NB4 (cell line): ENCODE results near the gene YAE1.

Source experiments
- DNase-seq: peaks from one replicate; pipeline ENCODE4 v3.0.0; 2010; ENCODE audit warnings: low read depth
- H3K4me3 ChIP-seq: one replicate; pipeline ENCODE4 v1.5.1; 2011; ENCODE audit warnings: mild to moderate bottlenecking, low read depth, low read length, moderate library complexity
- MYC ChIP-seq: IDR thresholded peaks from 2 replicates; pipeline ENCODE4 v1.6.1; 2011; ENCODE audit warnings: low read depth, low read length
- POLR2A ChIP-seq: IDR thresholded peaks from 2 replicates; pipeline ENCODE4 v1.6.1; 2011; ENCODE audit warnings: mild to moderate bottlenecking; ENCODE audit not compliant: insufficient read length; ENCODE audit errors: extremely low read depth
- TF ChIP-seq, protein P1 (sequence below): IDR thresholded peaks from 2 replicates; pipeline ENCODE4 v1.6.1; 2011; ENCODE audit warnings: low read depth, low read length
- TF ChIP-seq, protein P2 (sequence below): IDR thresholded peaks from one replicate; pipeline ENCODE4 v1.5.1; 2012; ENCODE audit warnings: low read depth, low read length

The YAE1 gene

GRCh38 chr7:39567294-39567693 lies 1.1 kb downstream of the YAE1 start:
- TF ChIP-seq POLR2A = no peak
- TF ChIP-seq MYC = no peak
- TF ChIP-seq, protein P1, sequence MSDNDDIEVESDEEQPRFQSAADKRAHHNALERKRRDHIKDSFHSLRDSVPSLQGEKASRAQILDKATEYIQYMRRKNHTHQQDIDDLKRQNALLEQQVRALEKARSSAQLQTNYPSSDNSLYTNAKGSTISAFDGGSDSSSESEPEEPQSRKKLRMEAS = no peak
- TF ChIP-seq, protein P2, sequence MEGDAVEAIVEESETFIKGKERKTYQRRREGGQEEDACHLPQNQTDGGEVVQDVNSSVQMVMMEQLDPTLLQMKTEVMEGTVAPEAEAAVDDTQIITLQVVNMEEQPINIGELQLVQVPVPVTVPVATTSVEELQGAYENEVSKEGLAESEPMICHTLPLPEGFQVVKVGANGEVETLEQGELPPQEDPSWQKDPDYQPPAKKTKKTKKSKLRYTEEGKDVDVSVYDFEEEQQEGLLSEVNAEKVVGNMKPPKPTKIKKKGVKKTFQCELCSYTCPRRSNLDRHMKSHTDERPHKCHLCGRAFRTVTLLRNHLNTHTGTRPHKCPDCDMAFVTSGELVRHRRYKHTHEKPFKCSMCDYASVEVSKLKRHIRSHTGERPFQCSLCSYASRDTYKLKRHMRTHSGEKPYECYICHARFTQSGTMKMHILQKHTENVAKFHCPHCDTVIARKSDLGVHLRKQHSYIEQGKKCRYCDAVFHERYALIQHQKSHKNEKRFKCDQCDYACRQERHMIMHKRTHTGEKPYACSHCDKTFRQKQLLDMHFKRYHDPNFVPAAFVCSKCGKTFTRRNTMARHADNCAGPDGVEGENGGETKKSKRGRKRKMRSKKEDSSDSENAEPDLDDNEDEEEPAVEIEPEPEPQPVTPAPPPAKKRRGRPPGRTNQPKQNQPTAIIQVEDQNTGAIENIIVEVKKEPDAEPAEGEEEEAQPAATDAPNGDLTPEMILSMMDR = no peak
- DNase-seq = no peak

DNA sequence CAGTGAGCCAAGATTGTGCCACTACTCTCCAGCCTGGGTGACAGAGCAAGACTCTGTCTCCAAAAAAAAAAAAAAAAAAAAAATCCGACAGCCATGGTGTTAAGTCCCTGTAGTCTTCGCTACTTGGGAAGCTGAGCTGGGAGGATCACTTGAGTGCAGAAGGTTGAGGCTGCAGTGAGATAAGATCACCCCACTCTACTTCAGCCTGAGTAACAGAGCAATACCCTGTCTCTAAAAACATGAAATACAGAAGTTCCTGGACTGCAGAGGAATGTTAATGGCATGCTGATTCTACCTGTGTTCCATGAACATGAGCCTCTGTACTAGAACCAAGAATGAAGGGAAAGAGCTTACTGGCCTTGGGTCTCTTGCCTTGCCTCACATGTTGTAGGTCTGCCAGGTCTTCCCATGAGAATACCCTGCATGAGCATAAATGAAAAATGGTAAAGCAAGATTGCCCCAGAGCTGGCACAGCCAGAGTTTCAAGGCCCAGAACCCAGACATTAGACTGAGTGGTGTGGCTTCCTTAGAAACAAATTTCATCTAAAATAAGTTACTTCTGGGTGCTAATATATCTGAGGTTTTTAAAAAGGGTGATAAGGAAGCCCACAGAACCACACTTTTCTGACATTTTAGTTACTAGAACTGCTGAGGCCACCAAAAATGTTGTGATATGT lies 8.6 kb downstream of the YAE1 start:
- H3K4me3 ChIP-seq = no peak overlapping the region
- no peak for DNase-seq
- TF ChIP-seq, protein P2 = no peak
- TF ChIP-seq MYC (no peak), POLR2A (no peak)

More at GRCh38 chr7:39567294-39567693, 1.1 kb downstream of the YAE1 start:
- peak overlapping the region; percentile 90 for H3K4me3 ChIP-seq

GRCh38 chr7:39577229-39577874 lies 11.1 kb downstream of the YAE1 start:
- DNase-seq = no peak
- TF ChIP-seq, protein P2 = no peak
- TF ChIP-seq, protein P1 = no peak
- TF ChIP-seq POLR2A (no peak), MYC (no peak)
- no peak overlapping the region for H3K4me3 ChIP-seq

GRCh38 chr7:39580149-39580874 lies 14.1 kb downstream of the YAE1 start:
- DNase-seq = peak; percentile 97
- H3K4me3 ChIP-seq = no peak overlapping the region
- TF ChIP-seq, protein P1 = peak; percentile 100
- TF ChIP-seq POLR2A = no peak
- TF ChIP-seq, protein P2 = peak; percentile 84
- TF ChIP-seq MYC = peak; percentile 100

DNA sequence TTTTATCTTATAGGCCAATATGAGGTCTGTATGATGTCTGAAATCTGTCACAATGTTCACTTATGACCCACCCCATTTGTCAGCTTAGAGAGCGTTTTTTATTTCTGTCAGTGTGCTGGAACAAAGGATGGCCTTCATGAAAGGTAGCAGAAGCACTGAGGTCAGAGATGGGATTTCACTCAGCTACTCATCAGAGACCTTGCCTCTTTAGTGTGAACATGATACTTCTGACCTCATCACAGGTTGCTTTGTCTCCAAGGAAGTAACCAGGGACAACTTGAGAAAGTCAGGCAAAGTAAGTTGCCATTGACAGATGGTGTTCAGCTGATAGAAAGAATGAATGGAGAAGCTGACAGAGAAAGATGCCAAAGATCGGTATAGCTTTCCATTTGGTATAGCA lies 16.3 kb downstream of the YAE1 start:
- TF ChIP-seq POLR2A = no peak
- no peak for DNase-seq
- H3K4me3 ChIP-seq = no peak overlapping the region

- TF ChIP-seq POLR2A (no peak), MYC (no peak)
- TF ChIP-seq, protein P1 = no peak
- TF ChIP-seq, protein P2 = no peak
- no peak overlapping the region for H3K4me3 ChIP-seq
- no peak for DNase-seq
These were observed 17.3 kb downstream of the YAE1 start for GRCh38 chr7:39583539-39583938.
